Suprapubic skin (tissue), 4 donors: ENCODE data around the gene SLC6A20.

Experiments
- CTCF ChIP-seq, 2 donors: fragments of 200-600 bp in 1 of 2; fragments of 450-650 bp in 1 of 2; sonication (generic) in 1 of 2; IDR thresholded peaks; one replicate each; pipeline ENCODE4 v1.5.1; 2016 to 2019; ENCODE audit warnings: antibody characterized with exemption in 2 of 2, mild to moderate bottlenecking in 1 of 2, moderate library complexity in 1 of 2
- EP300 ChIP-seq: sonication (generic); formaldehyde crosslinking; IDR thresholded peaks from one replicate; pipeline ENCODE4 v1.6.1; 2017; ENCODE audit warnings: antibody characterized with exemption
- POLR2A ChIP-seq, 2 donors: fragments of 450-650 bp; IDR thresholded peaks; one replicate each; pipeline ENCODE4 v1.6.1; 2017; ENCODE audit warnings: antibody characterized with exemption in 2 of 2, mild to moderate bottlenecking in 2 of 2, moderate library complexity in 2 of 2
- POLR2AphosphoS5 ChIP-seq, 3 donors: sonication (generic); formaldehyde crosslinking; IDR thresholded peaks; one replicate each; pipeline ENCODE4 v1.6.1; 2017; ENCODE audit warnings: antibody characterized with exemption in 3 of 3

DNA sequence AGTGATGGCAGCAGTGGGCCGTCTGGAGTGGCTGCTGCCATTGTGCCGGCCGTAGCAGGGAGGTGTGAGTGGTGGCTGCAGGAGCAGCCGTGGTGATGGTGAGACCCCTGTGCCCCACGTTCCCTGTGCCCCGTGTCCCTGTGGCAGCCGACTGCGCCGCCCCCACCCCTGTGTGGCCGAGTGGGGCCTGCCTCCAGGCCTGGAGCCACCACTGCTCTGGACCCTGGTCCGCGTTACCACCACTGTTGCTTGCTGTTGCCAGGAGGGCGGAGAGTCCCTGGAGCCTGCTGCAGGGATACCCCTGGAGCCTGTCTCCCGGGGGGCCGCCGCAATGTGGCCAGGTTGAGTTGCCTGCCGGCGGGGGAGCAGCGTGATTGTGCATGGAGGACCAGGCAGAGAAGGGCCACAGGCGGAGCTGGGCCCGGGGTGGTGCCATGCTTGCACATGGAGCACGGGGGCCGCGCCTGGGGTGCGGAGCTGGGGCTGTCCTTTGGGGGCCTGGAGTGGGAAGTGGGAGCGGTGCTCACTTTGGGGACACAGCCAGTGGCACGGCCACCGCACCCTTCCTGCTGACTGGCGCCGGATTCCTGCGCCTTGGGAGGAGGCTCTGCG lies 50.1 kb downstream of the SLC6A20 start:
- no peak for TF ChIP-seq CTCF (IDR thresholded peaks at IDR 0.05)
- TF ChIP-seq POLR2A (IDR thresholded peaks at IDR 0.05) = no peak
- TF ChIP-seq POLR2AphosphoS5 (IDR thresholded peaks at IDR 0.05) = no peak
- TF ChIP-seq EP300 = no peak
